Endothelial cell of umbilical vein (primary cell): ENCODE measurements around the gene SECISBP2. TPM values are rescaled to one million over a fixed set of nuclear protein-coding genes. Genes with fewer than 3 reads are reported as not detected.

Experiments used
- BruUV-seq: library from RNA; stranded (reverse); fragments of 400-500 nt; replicated peaks from 2 replicates; lab custom pipeline; 2021; lab: Mats Ljungman, UMichigan
- CTCF ChIA-PET: fragments of 300-600, 350-600 bp; sonication (Branson Sonifier 250); formaldehyde crosslinking; loops from one replicate; lab custom pipeline; 2021; ENCODE audit warnings: antibody characterized with exemption, inconsistent platforms; lab: Charles Lee
- POLR2A ChIA-PET: fragments of 300-600, 350-600 bp; sonication (Branson Sonifier 250); formaldehyde crosslinking; loops from one replicate; lab custom pipeline; 2021; ENCODE audit warnings: antibody characterized with exemption, inconsistent platforms; lab: Charles Lee
- DNase-seq: peaks from one replicate; pipeline ENCODE4 v3.0.0-alpha.2; 2011; ENCODE audit warnings: low read depth, low spot score
- FAIRE-seq: peaks from 2 replicates; lab custom pipeline; 2011; peaks lifted over from hg19 to GRCh38; lab: Jason Lieb, UNC
- H2AFZ ChIP-seq: 2 replicates; pipeline ENCODE4 v1.6.0; 2012; ENCODE audit warnings: low read depth, low read length, control low read depth, inconsistent platforms
- H3K27ac ChIP-seq: 2 replicates; pipeline ENCODE4 v1.5.1; 2011; ENCODE audit warnings: low read depth, mild to moderate bottlenecking, control low read depth, low read length, moderate library complexity; ENCODE audit not compliant: insufficient read depth
- H3K27me3 ChIP-seq, 2 experiments: 2 replicates each; pipeline versions ENCODE4 v1.6.0 to v1.6.1; 2011; ENCODE audit warnings: low read length in 2 of 2, mixed read lengths in 1 of 2; ENCODE audit not compliant: control insufficient read depth in 2 of 2, insufficient read depth in 2 of 2
- H3K36me3 ChIP-seq, 2 experiments: 2 replicates in 1 of 2; 3 replicates in 1 of 2; pipeline ENCODE4 v1.5.1; 2011; ENCODE audit warnings: low read length in 2 of 2, mild to moderate bottlenecking in 1 of 2, moderate library complexity in 1 of 2; ENCODE audit not compliant: control insufficient read depth in 2 of 2, insufficient read depth in 2 of 2; ENCODE audit errors: extremely low read depth in 1 of 2
- H3K4me1 ChIP-seq: 3 replicates; pipeline ENCODE4 v1.5.1; 2011; ENCODE audit warnings: mild to moderate bottlenecking, low read length; ENCODE audit not compliant: control insufficient read depth, insufficient read depth; ENCODE audit errors: extremely low read depth
- H3K4me2 ChIP-seq: 2 replicates; pipeline ENCODE4 v1.6.1; 2011; ENCODE audit warnings: low read length, control low read depth, mixed read lengths; ENCODE audit not compliant: insufficient read depth
- H3K4me3 ChIP-seq, 3 experiments: fragments of 200-600 bp in 1 of 3; sonication (generic), shearing (Covaris generic) in 1 of 3; replicated peaks in 1 of 3; 2 replicates each; pipeline ENCODE4 v1.5.1; 2011 to 2016; ENCODE audit warnings: control low read depth in 3 of 3, low read length in 3 of 3, mild to moderate bottlenecking in 2 of 3, inconsistent platforms in 1 of 3, low read depth in 1 of 3, moderate library complexity in 1 of 3; ENCODE audit not compliant: insufficient read depth in 1 of 3
- H3K79me2 ChIP-seq: 2 replicates; pipeline ENCODE4 v1.6.0; 2012; ENCODE audit warnings: low read length, inconsistent platforms; ENCODE audit not compliant: control insufficient read depth, insufficient read depth
- H3K9ac ChIP-seq: replicated peaks from 2 replicates; pipeline ENCODE3; 2011; ENCODE audit warnings: low read length, control low read depth; ENCODE audit not compliant: insufficient read depth; ENCODE audit errors: extremely low read depth
- H3K9me1 ChIP-seq: replicated peaks from 3 replicates; pipeline ENCODE4 v1.6.0; 2011; ENCODE audit warnings: mild to moderate bottlenecking, low read length; ENCODE audit not compliant: control insufficient read depth, insufficient read depth; ENCODE audit errors: extremely low read depth
- H3K9me3 ChIP-seq: replicated peaks from 2 replicates; pipeline ENCODE4 v1.5.1; 2012; ENCODE audit warnings: low read length, inconsistent platforms; ENCODE audit not compliant: control insufficient read depth, insufficient read depth
- H4K20me1 ChIP-seq: replicated peaks from 2 replicates; pipeline ENCODE3; 2011; ENCODE audit warnings: mild to moderate bottlenecking, low read length; ENCODE audit not compliant: control insufficient read depth, insufficient read depth; ENCODE audit errors: extremely low read depth
- CTCF ChIP-seq, 2 donors: IDR thresholded peaks; 1 replicate in 1 of 2; 2 replicates in 1 of 2; pipeline ENCODE4 v1.5.1; 2011; ENCODE audit warnings: low read length in 2 of 2, mild to moderate bottlenecking in 2 of 2, moderate library complexity in 2 of 2, control low read depth in 1 of 2, inconsistent platforms in 1 of 2, low read depth in 1 of 2; ENCODE audit not compliant: insufficient read depth in 1 of 2; ENCODE audit errors: extremely low read depth in 1 of 2
- EZH2 ChIP-seq: IDR thresholded peaks from 2 replicates; pipeline ENCODE4 v1.6.1; 2012; ENCODE audit warnings: borderline replicate concordance, low read depth, mild to moderate bottlenecking, moderate library complexity, low read length, inconsistent platforms; ENCODE audit not compliant: severe bottlenecking
- FOS ChIP-seq: IDR thresholded peaks from 2 replicates; pipeline ENCODE4 v1.6.1; 2011; ENCODE audit warnings: mild to moderate bottlenecking, low read length, moderate library complexity, borderline replicate concordance; ENCODE audit not compliant: insufficient read depth
- GATA2 ChIP-seq: IDR thresholded peaks from 2 replicates; pipeline ENCODE4 v1.7.0; 2011; ENCODE audit warnings: low read depth, mild to moderate bottlenecking, moderate library complexity, mixed read lengths, low read length; ENCODE audit not compliant: insufficient read length, insufficient read depth
- JUN ChIP-seq: IDR thresholded peaks from 2 replicates; pipeline ENCODE4 v1.6.1; 2011; ENCODE audit warnings: borderline replicate concordance, low read depth; ENCODE audit not compliant: insufficient read length, insufficient read depth
- MAX ChIP-seq: IDR thresholded peaks from 2 replicates; pipeline ENCODE4 v1.6.1; 2011; ENCODE audit not compliant: insufficient read depth, insufficient read length
- MYC ChIP-seq: IDR thresholded peaks from one replicate; pipeline ENCODE4 v1.6.1; 2011; ENCODE audit warnings: mild to moderate bottlenecking, low read depth, low read length
- POLR2A ChIP-seq: IDR thresholded peaks from 2 replicates; pipeline ENCODE4 v1.6.1; 2012; ENCODE audit warnings: low read depth, mild to moderate bottlenecking, control low read depth, low read length
- POLR2AphosphoS5 ChIP-seq: IDR thresholded peaks from 2 replicates; pipeline ENCODE4 v1.6.1; 2012; ENCODE audit warnings: low read depth, mild to moderate bottlenecking, control low read depth, low read length, moderate library complexity; ENCODE audit not compliant: insufficient read depth
- dilution Hi-C: fragments of 300-500 bp; cut with MboI; formaldehyde crosslinking; loops from one replicate; pipeline ENCODE4 v1.15.0; 2019; ENCODE audit warnings: low sequenced_read_pairs; ENCODE audit not compliant: extremely low pct_ligation_motif_present
- intact Hi-C: fragments of 100-400 bp; cut with micrococcal nuclease; formaldehyde crosslinking; loops from one replicate; pipeline ENCODE4 v1.10.0; 2022
- polyA plus RNA-seq, 4 experiments: library from polyadenylated mRNA; depleted of rRNA in 3 of 4; stranded (reverse) in 3 of 4; unstranded in 1 of 4; fragments of >200 nt; gene quantifications; 2 replicates each; pipeline versions ENCODE4 v1.2.1 to v1.2.3, GENCODE V29; 2011 to 2012; ENCODE audit warnings: missing spikeins in 1 of 4
- total RNA-seq: library from RNA; stranded (reverse); gene quantifications from 2 replicates; pipeline ENCODE4 v1.2.3, GENCODE V29; 2021

SECISBP2 gene
- total and polyA plus RNA-seq, 2 donors (not counting 3 experiments of a cell fraction or from before 2014, with no cell fraction given) = 22.7 to 36.3 TPM

- CTCF ChIA-PET = interaction anchor here (1.0 kb wide), 1 partner anchor 185 kb away, joined by 5 read pairs; no protein-coding TSS in a partner anchor
- Histone ChIP-seq H2AFZ (no peak overlapping the region), H3K27ac (no peak overlapping the region), H3K27me3 (no peaks in the 10 kb centered on the region), H3K4me1 (peaks cover 7% of the 10 kb centered on the region), H3K9me1 (no peaks in the 10 kb centered on the region), H3K36me3 (peaks cover 5 to 10% of the 10 kb centered on the region in 2 experiments), H3K4me2 (no peak overlapping the region), H3K4me3 (no peak overlapping the region), H3K9ac (no peak overlapping the region), H4K20me1 (no peaks in the 10 kb centered on the region), H3K9me3 (no peaks in the 10 kb centered on the region), H3K79me2 (no peaks in the 10 kb centered on the region)
- DNase-seq = no peak
- no TSS peak for BruUV-seq
- intact Hi-C loops (no loop called here), dilution Hi-C loops (no loop called here)
- FAIRE-seq = no peak
- TF ChIP-seq MYC (no peak), CTCF (IDR thresholded peaks at IDR 0.05; ENCODE audit: extremely low read depth in 1 of 2, insufficient read depth in 1 of 2, low read depth in 1 of 2, low read length in 2 of 2) (no peak), EZH2 (no peak), JUN (no peak), MAX (no peak), GATA2 (no peak), POLR2A (no peak), FOS (no peak), POLR2AphosphoS5 (no peak)
- POLR2A ChIA-PET = no interaction called here
These were observed 45.8 kb downstream of the SECISBP2 start for GRCh38 chr9:89363921-89364665.
